Activated naive CD8-positive, alpha-beta T cell (primary cell): ENCODE measurements around the gene MIA.
"Not testable (repeated sequence)": the region's sequence is repeated elsewhere in the genome, so short reads cannot be mapped to it uniquely, and the experiment has no call there.

Source experiments
- H3K27ac Mint-ChIP-seq: one replicate; pipeline ENCODE4 v1.8.0; 2021; ENCODE audit warnings: mixed read lengths
- H3K27me3 Mint-ChIP-seq: one replicate; pipeline ENCODE4 v1.8.0; 2021; ENCODE audit warnings: mixed read lengths
- H3K36me3 Mint-ChIP-seq: one replicate; pipeline ENCODE4 v1.8.0; 2021; ENCODE audit warnings: mixed read lengths
- H3K4me1 Mint-ChIP-seq: one replicate; pipeline ENCODE4 v1.8.0; 2021; ENCODE audit warnings: low read depth, mixed read lengths
- H3K4me3 Mint-ChIP-seq: one replicate; pipeline ENCODE4 v1.8.0; 2021; ENCODE audit warnings: mild to moderate bottlenecking, mixed read lengths
- H3K9me3 Mint-ChIP-seq: one replicate; pipeline ENCODE4 v1.8.0; 2021; ENCODE audit warnings: low read depth, mixed read lengths

MIA gene

DNA sequence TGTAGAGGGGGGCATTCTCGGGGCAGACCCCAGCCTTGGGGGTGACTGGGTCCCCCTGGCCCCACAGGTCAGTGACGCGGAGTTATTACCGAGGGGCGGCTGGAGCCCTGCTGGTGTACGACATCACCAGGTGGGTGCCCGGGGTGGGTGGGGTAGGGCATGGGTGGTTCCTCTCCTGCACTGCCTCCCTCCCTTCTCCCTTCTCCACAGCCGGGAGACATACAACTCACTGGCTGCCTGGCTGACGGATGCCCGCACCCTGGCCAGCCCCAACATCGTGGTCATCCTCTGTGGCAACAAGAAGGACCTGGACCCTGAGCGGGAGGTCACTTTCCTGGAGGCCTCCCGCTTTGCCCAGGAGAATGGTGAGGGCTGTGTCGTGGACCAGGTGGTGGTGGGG is 8.4 kb downstream of the MIA start:
- H3K27ac Mint-ChIP-seq, result no peak overlapping the region
- no peaks in the 10 kb centered on the region for H3K9me3 Mint-ChIP-seq
- no peaks in the 10 kb centered on the region for H3K27me3 Mint-ChIP-seq
- peaks cover 7% of the 10 kb centered on the region for H3K36me3 Mint-ChIP-seq
- no peak overlapping the region for H3K4me3 Mint-ChIP-seq
- H3K4me1 Mint-ChIP-seq, result peaks cover 29% of the 10 kb centered on the region

DNA sequence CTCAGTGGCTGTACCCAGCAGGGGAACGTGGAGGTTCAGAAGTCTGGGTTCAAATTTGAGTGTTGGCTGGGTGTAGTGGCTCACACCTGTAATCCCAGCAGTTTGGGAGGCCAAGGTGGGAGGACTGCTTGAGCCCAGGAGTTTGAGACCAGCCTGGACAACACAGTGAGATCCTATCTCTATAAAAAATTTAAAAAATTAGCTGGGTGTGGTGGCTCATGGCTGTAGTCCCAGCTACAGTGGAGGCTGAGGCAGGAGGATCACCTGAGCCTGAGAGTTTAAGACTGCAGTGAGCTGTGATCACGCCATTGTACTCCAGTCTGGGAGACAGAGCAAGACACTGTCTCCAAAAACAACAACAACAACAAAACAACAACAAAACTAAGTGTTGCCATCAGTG is 8.8 kb downstream of the MIA start:
- H3K27me3 Mint-ChIP-seq, H3K36me3 Mint-ChIP-seq, H3K4me3 Mint-ChIP-seq, H3K27ac Mint-ChIP-seq, H3K9me3 Mint-ChIP-seq: not testable (repeated sequence)
- H3K4me1 Mint-ChIP-seq, result peaks cover 25% of the 10 kb centered on the region

DNA sequence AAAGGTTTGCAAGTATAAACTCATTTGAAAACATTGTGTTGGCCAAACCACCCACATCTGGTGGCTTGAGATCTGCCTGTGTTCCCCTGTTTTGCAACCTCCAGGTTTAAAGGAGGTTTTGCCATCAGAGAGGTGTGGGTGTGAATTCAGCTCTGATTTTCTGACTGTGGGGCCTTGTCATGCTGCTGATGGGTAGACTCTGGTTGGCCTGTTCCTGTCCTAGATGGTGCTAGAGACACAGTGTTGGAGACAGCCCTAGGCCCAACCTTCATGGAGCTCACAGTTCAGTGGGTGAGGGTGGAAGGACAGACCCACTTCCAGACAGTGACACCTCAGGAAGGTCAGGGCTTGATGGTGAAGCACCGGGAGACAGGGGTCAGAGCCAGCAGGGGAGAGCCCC is 10.2 kb downstream of the MIA start:
- no peaks in the 10 kb centered on the region for H3K27me3 Mint-ChIP-seq
- peaks cover 10% of the 10 kb centered on the region for H3K36me3 Mint-ChIP-seq
- no peak overlapping the region for H3K4me3 Mint-ChIP-seq
- no peaks in the 10 kb centered on the region for H3K9me3 Mint-ChIP-seq
- H3K27ac Mint-ChIP-seq, result peak overlapping the region; percentile 66
- peaks cover 17% of the 10 kb centered on the region for H3K4me1 Mint-ChIP-seq

DNA sequence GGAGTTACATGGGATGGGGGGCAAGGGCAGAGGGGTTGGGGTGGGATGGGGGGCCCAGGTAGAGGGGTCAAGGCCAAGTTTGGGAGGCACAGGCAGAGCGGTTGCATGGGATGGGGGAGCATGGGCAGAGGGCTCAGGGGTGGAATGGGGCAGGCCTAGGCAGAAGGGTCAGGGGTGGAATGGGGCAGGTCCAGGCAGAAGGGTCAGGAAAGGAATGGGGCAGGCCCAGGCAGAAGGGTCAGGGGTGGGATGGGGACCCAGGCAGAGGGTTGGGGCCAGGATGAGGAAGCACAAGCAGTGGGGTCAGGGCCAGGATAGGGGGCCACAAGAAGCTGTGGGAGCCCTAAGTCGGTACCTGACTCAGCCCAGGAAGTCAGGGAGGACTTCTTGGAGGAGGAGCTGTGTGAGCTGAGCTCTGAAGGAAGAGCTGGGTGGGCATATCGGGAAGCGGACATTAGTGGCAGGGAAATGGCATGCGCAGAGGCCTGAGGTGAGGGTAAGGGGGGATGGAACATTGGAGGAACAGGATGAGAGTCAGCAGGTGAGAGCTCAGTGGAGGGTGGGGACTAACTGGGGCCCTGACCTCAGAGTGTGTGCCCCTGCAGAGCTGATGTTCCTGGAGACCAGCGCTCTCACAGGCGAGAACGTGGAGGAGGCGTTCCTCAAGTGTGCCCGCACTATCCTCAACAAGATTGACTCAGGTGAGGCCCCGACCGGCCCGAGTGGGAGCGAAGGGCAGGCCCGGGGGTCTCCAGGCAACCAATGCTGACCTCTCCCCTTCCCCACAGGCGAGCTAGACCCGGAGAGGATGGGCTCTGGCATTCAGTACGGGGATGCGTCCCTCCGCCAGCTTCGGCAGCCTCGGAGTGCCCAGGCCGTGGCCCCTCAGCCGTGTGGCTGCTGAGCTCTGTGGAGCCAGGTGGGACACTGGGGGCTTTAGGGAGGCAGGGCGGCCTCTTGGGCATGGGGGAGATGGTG is 11.0 kb downstream of the MIA start:
- Mint-ChIP-seq H3K36me3 (peaks cover 8% of the 10 kb centered on the region), H3K4me1 (peaks cover 14% of the 10 kb centered on the region), H3K27ac (peak overlapping the region; percentile 54), H3K27me3 (no peaks in the 10 kb centered on the region), H3K9me3 (no peaks in the 10 kb centered on the region), H3K4me3 (no peak overlapping the region)

DNA sequence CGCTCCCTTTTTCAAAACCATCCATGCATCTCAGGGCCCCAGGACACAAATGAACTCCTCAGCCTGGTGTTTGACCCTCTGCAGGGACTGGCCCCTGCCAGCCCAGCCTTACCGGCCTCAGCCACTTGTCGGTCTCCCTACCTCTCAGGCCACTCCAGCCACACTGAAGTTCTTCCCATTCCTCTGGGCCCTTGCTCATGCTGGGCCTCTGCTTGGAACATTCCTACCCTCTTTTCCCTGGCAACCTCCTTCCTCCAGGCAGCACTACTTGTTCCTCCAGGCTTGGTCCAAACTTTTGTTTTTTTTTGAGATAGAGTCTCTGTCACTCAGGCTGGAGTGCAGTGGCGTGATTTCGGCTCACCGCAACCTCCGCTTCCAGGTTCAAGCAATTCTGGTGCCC is 16.0 kb downstream of the MIA start:
- Mint-ChIP-seq H3K27ac (peak overlapping the region; percentile 64), H3K4me3 (no peak overlapping the region), H3K36me3 (peaks cover 5% of the 10 kb centered on the region), H3K27me3 (no peaks in the 10 kb centered on the region), H3K4me1 (peaks cover 22% of the 10 kb centered on the region), H3K9me3 (no peaks in the 10 kb centered on the region)

DNA sequence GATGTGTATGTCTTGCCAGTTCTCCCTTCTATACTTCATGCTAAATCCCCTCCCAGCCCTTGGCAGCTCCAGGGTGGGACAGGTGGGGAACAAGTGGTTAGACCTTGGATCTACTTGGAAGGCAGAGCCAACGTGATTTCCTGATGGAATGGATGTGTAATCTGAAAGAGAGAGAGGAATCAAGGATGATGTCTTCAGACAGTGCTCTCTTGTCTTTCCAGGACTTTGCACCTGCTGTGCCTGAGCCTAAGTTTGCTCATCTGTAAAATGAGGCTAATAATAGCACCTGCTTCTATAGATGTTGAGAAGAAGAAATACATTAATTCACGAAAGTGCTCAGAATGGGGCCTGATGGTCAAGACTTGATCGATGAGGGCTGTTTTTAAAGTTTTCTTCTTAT is 16.7 kb downstream of the MIA start:
- H3K36me3 Mint-ChIP-seq, result peaks cover 5% of the 10 kb centered on the region
- no peaks in the 10 kb centered on the region for H3K27me3 Mint-ChIP-seq
- peak overlapping the region; percentile 33 for H3K4me3 Mint-ChIP-seq
- H3K27ac Mint-ChIP-seq, result peak overlapping the region; percentile 86
- peaks cover 23% of the 10 kb centered on the region for H3K4me1 Mint-ChIP-seq
- no peaks in the 10 kb centered on the region for H3K9me3 Mint-ChIP-seq

DNA sequence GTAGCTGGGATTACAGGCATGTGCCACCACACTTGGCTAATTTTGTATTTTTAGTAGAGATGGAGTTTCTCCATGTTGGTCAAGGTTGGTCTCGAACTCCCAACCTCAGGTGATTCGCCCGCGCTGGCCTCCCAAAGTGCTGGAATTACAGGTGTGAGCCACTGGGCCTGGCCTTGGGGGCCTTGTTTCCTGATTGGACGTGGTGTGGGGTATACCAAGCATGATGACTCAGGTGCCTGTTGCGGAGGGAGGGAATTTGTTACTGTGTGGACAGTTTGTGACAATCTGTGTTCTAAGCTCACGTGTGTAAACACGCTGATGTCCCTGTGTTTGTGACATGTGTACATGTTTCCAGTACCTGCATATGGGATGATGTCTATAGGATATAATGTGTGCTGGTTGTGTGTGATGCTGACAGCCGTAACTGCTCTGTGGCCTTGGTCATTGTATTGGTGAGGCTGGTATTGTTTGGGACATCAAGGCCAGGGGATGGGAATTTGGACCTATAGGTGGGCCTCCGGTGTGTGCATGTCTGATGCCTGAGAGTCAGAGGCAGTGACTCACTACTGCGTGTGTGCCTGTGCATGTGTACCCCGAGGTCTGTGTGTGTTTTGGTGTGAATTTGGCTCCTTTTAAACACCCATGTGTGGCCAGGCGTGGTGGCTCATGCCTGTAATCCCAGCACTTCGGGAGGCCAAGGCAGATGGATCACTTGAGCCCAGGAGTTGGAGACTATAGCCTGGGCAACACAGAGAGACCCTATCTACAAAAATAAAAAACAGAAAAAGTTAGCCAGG is 22.0 kb downstream of the MIA start:
- no peaks in the 10 kb centered on the region for H3K9me3 Mint-ChIP-seq
- peaks cover 2% of the 10 kb centered on the region for H3K36me3 Mint-ChIP-seq
- peak overlapping the region; percentile 94 for H3K27ac Mint-ChIP-seq
- no peaks in the 10 kb centered on the region for H3K27me3 Mint-ChIP-seq
- peak overlapping the region; percentile 89 for H3K4me3 Mint-ChIP-seq
- H3K4me1 Mint-ChIP-seq, result peaks cover 43% of the 10 kb centered on the region

DNA sequence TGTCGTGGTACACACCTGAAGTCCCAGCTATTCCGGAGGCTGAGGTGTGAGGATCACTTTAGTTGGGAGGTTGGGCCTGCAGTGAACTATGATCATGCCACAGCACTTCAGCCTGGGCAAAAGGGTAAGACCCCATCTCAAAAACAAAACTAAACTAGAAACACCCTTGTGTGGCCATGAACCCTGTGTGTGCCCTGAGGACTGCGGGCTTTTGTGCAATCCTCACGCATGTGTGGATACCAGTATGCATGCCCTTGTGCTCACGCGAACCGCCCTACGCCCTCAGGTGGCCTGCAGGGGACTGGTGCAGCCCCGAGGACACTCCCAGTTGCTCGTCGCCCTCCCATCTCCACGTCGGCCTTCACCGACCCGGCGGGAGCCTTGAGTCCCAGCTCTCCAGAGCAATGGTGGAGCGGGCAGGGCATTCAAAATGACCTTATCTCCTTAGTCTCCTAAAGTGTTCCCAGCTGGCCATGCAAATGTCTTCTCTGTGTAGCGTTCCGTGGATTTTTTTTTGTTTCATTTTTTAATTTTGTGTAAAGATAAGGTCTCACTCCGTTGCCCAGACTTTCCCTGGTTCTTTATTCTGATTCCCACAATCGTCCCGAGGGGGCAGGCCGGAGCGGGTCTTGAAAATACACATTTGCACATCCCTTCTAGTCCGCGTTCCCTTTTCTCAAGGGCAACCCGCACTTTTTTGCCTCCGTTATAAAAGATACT is 22.8 kb downstream of the MIA start:
- Mint-ChIP-seq H3K36me3 (peaks cover 2% of the 10 kb centered on the region), H3K9me3 (no peaks in the 10 kb centered on the region), H3K4me3 (peak overlapping the region; percentile 89), H3K27ac (peak overlapping the region; percentile 94), H3K27me3 (no peaks in the 10 kb centered on the region), H3K4me1 (peaks cover 44% of the 10 kb centered on the region)

DNA sequence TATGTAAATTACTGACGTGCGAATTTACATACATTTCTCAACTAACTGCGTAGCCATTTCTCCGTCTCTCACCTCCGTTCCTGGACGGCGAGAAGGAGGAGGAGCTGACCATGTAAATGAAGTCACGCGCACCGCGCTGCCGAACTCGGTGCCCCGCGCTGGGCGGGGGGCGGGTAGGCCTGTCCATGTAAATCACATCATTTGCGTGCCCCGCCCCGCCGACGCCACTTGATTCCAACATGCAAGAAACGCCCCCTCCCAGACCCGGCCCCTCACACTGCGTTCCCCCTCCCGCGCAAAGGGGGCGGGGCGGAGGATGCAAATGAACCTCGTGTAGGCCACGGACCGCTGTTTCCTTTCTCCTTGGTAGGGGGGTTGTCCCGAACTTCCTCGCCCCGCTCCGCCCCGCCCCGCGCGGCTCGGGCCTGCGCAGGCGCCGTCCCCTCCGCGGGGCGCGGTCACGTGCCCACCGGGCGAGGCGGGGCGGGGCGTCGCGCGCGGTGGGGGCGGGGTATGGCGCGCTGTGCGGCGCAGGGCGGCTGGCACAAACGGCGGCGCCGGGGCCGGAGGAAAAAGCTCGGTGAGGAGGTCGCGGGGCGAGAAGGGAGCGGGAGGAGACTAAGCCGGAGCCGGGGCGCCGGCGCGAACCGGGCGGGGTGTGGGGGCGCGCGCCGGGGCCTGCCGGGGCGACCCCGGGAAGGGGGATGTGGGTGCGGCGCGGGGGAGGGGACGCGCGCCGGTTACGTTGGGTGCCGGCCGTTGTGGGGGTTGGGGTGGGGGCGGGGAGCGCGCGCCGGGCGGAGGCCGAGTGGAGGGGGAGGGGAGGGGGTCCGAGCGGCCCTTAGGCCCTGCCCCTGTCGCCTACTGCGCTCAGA is 23.6 kb downstream of the MIA start, which contains the start of gene EGLN2:
Gene EGLN2, plus strand, starts transcription at position 509 of the 875 bp plus-strand sequence. CDS start 1,382 bp downstream, outside the sequence.
- H3K27me3 Mint-ChIP-seq, result no peaks in the 10 kb centered on the region
- no peaks in the 10 kb centered on the region for H3K9me3 Mint-ChIP-seq
- H3K4me1 Mint-ChIP-seq, result peaks cover 52% of the 10 kb centered on the region
- peaks cover 2% of the 10 kb centered on the region for H3K36me3 Mint-ChIP-seq
- H3K4me3 Mint-ChIP-seq, result peak within 1 kb of the TSS; percentile 94
- H3K27ac Mint-ChIP-seq, result peak within 1 kb of the TSS; percentile 94

DNA sequence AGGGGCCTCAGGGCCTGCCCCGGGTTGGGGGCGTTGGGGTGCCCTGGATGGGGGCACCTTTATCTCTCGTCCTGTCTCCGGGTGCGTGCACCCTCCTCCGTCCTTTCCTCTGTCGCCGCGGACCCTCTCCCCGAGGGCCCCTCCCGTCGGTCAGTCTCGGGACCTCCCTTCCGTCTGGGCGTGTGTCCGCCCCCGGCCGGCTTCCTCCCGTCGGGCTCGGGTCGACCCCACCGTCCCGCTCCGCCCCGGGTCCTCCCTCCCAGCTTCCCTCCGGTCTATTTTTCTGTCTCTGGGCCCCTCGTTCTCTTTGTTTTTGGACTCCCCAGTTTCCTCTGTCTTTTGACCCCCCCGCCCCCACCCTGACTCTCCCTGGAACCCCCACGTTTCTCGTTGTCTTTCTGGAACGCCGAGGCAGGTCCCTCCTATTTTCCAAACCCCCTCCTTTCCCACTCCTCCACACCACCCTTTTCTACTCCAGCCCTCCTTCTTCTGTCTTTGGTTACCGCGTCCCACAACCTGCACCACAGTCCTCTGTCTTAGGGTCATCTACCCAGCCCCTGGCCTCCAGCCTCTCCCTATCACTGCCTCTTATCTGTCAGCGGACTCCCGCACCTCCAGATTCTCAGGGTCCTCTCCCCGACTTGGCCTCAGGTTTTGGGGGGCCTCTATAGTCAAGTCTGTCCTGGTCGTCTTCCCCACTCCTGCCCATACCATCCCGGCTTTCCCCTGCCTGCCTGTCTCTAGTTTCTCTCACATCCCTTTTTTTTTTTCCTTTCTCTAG is 24.4 kb downstream of the MIA start:
- peak overlapping the region; percentile 91 for H3K27ac Mint-ChIP-seq
- no peaks in the 10 kb centered on the region for H3K9me3 Mint-ChIP-seq
- peaks cover 60% of the 10 kb centered on the region for H3K4me1 Mint-ChIP-seq
- H3K4me3 Mint-ChIP-seq, result peak overlapping the region; percentile 94
- H3K27me3 Mint-ChIP-seq, result no peaks in the 10 kb centered on the region
- H3K36me3 Mint-ChIP-seq, result peaks cover 5% of the 10 kb centered on the region

DNA sequence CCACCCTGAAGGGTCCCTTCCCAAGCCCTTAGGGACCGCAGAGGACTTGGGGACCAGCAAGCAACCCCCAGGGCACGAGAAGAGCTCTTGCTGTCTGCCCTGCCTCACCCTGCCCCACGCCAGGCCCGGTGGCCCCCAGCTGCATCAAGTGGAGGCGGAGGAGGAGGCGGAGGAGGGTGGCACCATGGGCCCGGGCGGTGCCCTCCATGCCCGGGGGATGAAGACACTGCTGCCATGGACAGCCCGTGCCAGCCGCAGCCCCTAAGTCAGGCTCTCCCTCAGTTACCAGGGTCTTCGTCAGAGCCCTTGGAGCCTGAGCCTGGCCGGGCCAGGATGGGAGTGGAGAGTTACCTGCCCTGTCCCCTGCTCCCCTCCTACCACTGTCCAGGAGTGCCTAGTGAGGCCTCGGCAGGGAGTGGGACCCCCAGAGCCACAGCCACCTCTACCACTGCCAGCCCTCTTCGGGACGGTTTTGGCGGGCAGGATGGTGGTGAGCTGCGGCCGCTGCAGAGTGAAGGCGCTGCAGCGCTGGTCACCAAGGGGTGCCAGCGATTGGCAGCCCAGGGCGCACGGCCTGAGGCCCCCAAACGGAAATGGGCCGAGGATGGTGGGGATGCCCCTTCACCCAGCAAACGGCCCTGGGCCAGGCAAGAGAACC is 25.1 kb downstream of the MIA start:
- Mint-ChIP-seq H3K27me3 (no peaks in the 10 kb centered on the region), H3K4me1 (peaks cover 67% of the 10 kb centered on the region), H3K9me3 (no peaks in the 10 kb centered on the region), H3K36me3 (peaks cover 7% of the 10 kb centered on the region), H3K27ac (peak overlapping the region; percentile 91), H3K4me3 (peak overlapping the region; percentile 94)

DNA sequence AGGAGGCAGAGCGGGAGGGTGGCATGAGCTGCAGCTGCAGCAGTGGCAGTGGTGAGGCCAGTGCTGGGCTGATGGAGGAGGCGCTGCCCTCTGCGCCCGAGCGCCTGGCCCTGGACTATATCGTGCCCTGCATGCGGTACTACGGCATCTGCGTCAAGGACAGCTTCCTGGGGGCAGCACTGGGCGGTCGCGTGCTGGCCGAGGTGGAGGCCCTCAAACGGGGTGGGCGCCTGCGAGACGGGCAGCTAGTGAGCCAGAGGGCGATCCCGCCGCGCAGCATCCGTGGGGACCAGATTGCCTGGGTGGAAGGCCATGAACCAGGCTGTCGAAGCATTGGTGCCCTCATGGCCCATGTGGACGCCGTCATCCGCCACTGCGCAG is 25.7 kb downstream of the MIA start:
- H3K27ac Mint-ChIP-seq, result peak overlapping the region; percentile 58
- H3K4me3 Mint-ChIP-seq, result peak overlapping the region; percentile 94
- H3K27me3 Mint-ChIP-seq, result no peaks in the 10 kb centered on the region
- H3K36me3 Mint-ChIP-seq, result peaks cover 7% of the 10 kb centered on the region
- no peaks in the 10 kb centered on the region for H3K9me3 Mint-ChIP-seq
- peaks cover 73% of the 10 kb centered on the region for H3K4me1 Mint-ChIP-seq
